GM23248 (cell line): Measurements from ENCODE around the gene GAB2. TPM values are rescaled to one million over a fixed set of nuclear protein-coding genes. Genes with fewer than 3 reads are reported as not detected.
A peak's percentile ranks its signal among the peaks of the same experiment; 100 is the strongest.

Experiments
- DNase-seq: peaks from one replicate; pipeline ENCODE4 v3.0.0-alpha.2; 2015
- H2AFZ ChIP-seq: fragments of 200-600 bp; sonication (generic); 2 replicates; pipeline ENCODE4 v1.6.1; 2016; ENCODE audit warnings: antibody characterized with exemption
- H3F3A ChIP-seq: fragments of 200-600 bp; sonication (generic); 2 replicates; pipeline ENCODE4 v1.6.1; 2016; ENCODE audit warnings: mild to moderate bottlenecking, antibody characterized with exemption, mixed run types; ENCODE audit not compliant: insufficient read depth
- H3K27ac ChIP-seq: fragments of 200-600 bp; sonication (generic); 2 replicates; pipeline ENCODE4 v1.5.1; 2016; ENCODE audit warnings: mild to moderate bottlenecking
- H3K27me3 ChIP-seq: fragments of 200-600 bp; sonication (generic); replicated peaks from 2 replicates; pipeline ENCODE4 v1.6.1; 2016; ENCODE audit warnings: mild to moderate bottlenecking; ENCODE audit not compliant: insufficient read depth
- H3K36me3 ChIP-seq: fragments of 200-600 bp; sonication (generic); 2 replicates; pipeline ENCODE4 v1.6.1; 2016; ENCODE audit warnings: low read depth, mild to moderate bottlenecking
- H3K4me1 ChIP-seq: fragments of 200-600 bp; sonication (generic); 2 replicates; pipeline ENCODE4 v1.6.1; 2016; ENCODE audit warnings: mild to moderate bottlenecking; ENCODE audit not compliant: insufficient read depth
- H3K4me2 ChIP-seq: fragments of 200-600 bp; sonication (generic); one replicate; pipeline ENCODE4 v1.6.1; 2016; ENCODE audit warnings: mild to moderate bottlenecking; ENCODE audit not compliant: unreplicated experiment
- H3K4me3 ChIP-seq: fragments of 200-600 bp; sonication (generic); 2 replicates; pipeline ENCODE4 v1.5.1; 2016; ENCODE audit warnings: mild to moderate bottlenecking
- H3K79me2 ChIP-seq: fragments of 200-600 bp; sonication (generic); 2 replicates; pipeline ENCODE4 v1.6.1; 2016; ENCODE audit warnings: mild to moderate bottlenecking; ENCODE audit not compliant: insufficient read depth
- H3K9ac ChIP-seq: fragments of 200-600 bp; sonication (generic); 2 replicates; pipeline ENCODE4 v1.6.1; 2016; ENCODE audit warnings: mild to moderate bottlenecking
- H3K9me2 ChIP-seq: fragments of 200-600 bp; sonication (generic); 2 replicates; pipeline ENCODE4 v1.6.1; 2016; ENCODE audit warnings: mixed run types, mild to moderate bottlenecking, moderate library complexity; ENCODE audit not compliant: insufficient read depth
- H3K9me3 ChIP-seq: fragments of 200-600 bp; sonication (generic); one replicate; pipeline ENCODE4 v1.6.1; 2017; ENCODE audit warnings: low read depth
- H4K20me1 ChIP-seq: fragments of 200-600 bp; sonication (generic); 2 replicates; pipeline ENCODE4 v1.6.0; 2016; ENCODE audit not compliant: insufficient read depth
- EZH2 ChIP-seq: fragments of 200-600 bp; sonication (generic); IDR thresholded peaks from 2 replicates; pipeline ENCODE4 v1.6.1; 2018; ENCODE audit warnings: antibody characterized with exemption, mild to moderate bottlenecking; ENCODE audit not compliant: insufficient read depth, poor library complexity, severe bottlenecking
- EZH2phosphoT487 ChIP-seq: fragments of 200-600 bp; sonication (generic); IDR thresholded peaks from 2 replicates; pipeline ENCODE4 v1.6.1; 2018; ENCODE audit warnings: antibody characterized with exemption, moderate library complexity, mild to moderate bottlenecking, low read depth; ENCODE audit not compliant: insufficient read depth
- WGBS, 2 experiments: methylation state at CpG; one replicate each; pipeline ENCODE4 v1.1.6; 2015 to 2017; ENCODE audit warnings: low lambda C conversion rate in 2 of 2, low coverage in 1 of 2; ENCODE audit errors: missing lambda C conversion rate in 2 of 2; 5-methylcytosine and 5-hydroxymethylcytosine counted together
- in situ Hi-C: fragments of 300-500 bp; cut with MboI; formaldehyde crosslinking; loops from 2 replicates; pipeline ENCODE4 v1.15.0; 2020
- polyA plus RNA-seq: library from polyadenylated mRNA; unstranded; fragments of >200 nt; fragmentation: Nextera tagmentation; extraction: Ambion mirVana; gene quantifications from 2 replicates; pipeline ENCODE4 v1.2.1, GENCODE V29; 2016
- total RNA-seq: library from RNA; depleted of rRNA; stranded (reverse); fragments of >200 nt; shearing (Covaris generic); gene quantifications from 2 replicates; pipeline ENCODE4 v1.2.3, GENCODE V29; 2014

Gene GAB2
- total and polyA plus RNA-seq, 2 experiments from 2014 or later = 1.8 to 12.2 TPM

- Histone ChIP-seq H4K20me1 (no peaks in the 10 kb centered on the region), H3K4me1 (0 out of 2 replicates have a peak, but pooled peaks cover 5% of the 10 kb centered on the region), H3F3A (no peaks in the 10 kb centered on the region), H3K27ac (no peak overlapping the region), H3K9me3 (no peaks in the 10 kb centered on the region), H3K27me3 (no peaks in the 10 kb centered on the region), H3K9ac (no peak overlapping the region), H3K9me2 (no peaks in the 10 kb centered on the region), H3K4me2 (no peak overlapping the region), H2AFZ (no peak overlapping the region), H3K79me2 (no peaks in the 10 kb centered on the region; the same call in none of the 2 replicates), H3K4me3 (no peak overlapping the region), H3K36me3 (no peaks in the 10 kb centered on the region)
- DNase-seq = no peak
- in situ Hi-C loops = no loop called here
- WGBS, 2 experiments = 65 to 76% methylated on average over 4 of the region's 4 CpGs
- no peak for TF ChIP-seq EZH2
- TF ChIP-seq EZH2phosphoT487 = no peak
Measured at GRCh38 chr11:78336877-78337553, 80.6 kb downstream of the GAB2 start.

GRCh38 chr11:78334109-78334508 lies 83.5 kb downstream of the GAB2 start:
- Histone ChIP-seq H3K27me3 (no peaks in the 10 kb centered on the region), H3K36me3 (no peaks in the 10 kb centered on the region), H3K9me3 (no peaks in the 10 kb centered on the region), H2AFZ (no peak overlapping the region), H3F3A (no peaks in the 10 kb centered on the region), H3K4me1 (0 out of 2 replicates have a peak, but pooled peaks cover 5% of the 10 kb centered on the region), H3K9ac (no peak overlapping the region), H3K79me2 (no peaks in the 10 kb centered on the region; the same call in 1 of the 2 replicates), H4K20me1 (no peaks in the 10 kb centered on the region), H3K4me3 (no peak overlapping the region), H3K9me2 (no peaks in the 10 kb centered on the region), H3K27ac (no peak overlapping the region), H3K4me2 (no peak overlapping the region)
- DNase-seq = no peak
- in situ Hi-C loops = no loop called here
- TF ChIP-seq EZH2 (no peak), EZH2phosphoT487 (no peak)

GRCh38 chr11:78332872-78333271 lies 84.7 kb downstream of the GAB2 start:
- 92 to 95% methylated on average over 1 of the region's 1 CpG for WGBS, 2 experiments
- no peak overlapping the region for H3K4me3 ChIP-seq
- H3K9me3 ChIP-seq = no peaks in the 10 kb centered on the region
- in situ Hi-C loops = no loop called here
- H3K9ac ChIP-seq = no peak overlapping the region
- no peaks in the 10 kb centered on the region for H4K20me1 ChIP-seq
- no peaks in the 10 kb centered on the region; the same call in 1 of the 2 replicates for H3K79me2 ChIP-seq
- H3K4me2 ChIP-seq = no peak overlapping the region
- H3K4me1 ChIP-seq = 0 out of 2 replicates have a peak, but pooled peaks cover 5% of the 10 kb centered on the region
- H3K9me2 ChIP-seq = no peaks in the 10 kb centered on the region
- no peaks in the 10 kb centered on the region for H3K27me3 ChIP-seq
- no peaks in the 10 kb centered on the region for H3K36me3 ChIP-seq
- no peak overlapping the region for H2AFZ ChIP-seq
- DNase-seq = no peak
- TF ChIP-seq EZH2phosphoT487 = no peak
- TF ChIP-seq EZH2 = no peak
- no peaks in the 10 kb centered on the region for H3F3A ChIP-seq
- no peak overlapping the region for H3K27ac ChIP-seq

- Histone ChIP-seq H3K9me3 (no peaks in the 10 kb centered on the region), H4K20me1 (no peaks in the 10 kb centered on the region), H3K79me2 (no peaks in the 10 kb centered on the region; the same call in 1 of the 2 replicates), H3K27ac (no peak overlapping the region), H3K4me1 (0 out of 2 replicates have a peak, but pooled peaks cover 5% of the 10 kb centered on the region), H3F3A (no peaks in the 10 kb centered on the region), H3K9ac (no peak overlapping the region), H3K4me3 (no peak overlapping the region), H2AFZ (no peak overlapping the region), H3K4me2 (no peak overlapping the region), H3K9me2 (no peaks in the 10 kb centered on the region), H3K36me3 (no peaks in the 10 kb centered on the region), H3K27me3 (no peaks in the 10 kb centered on the region)
- TF ChIP-seq EZH2 (no peak), EZH2phosphoT487 (no peak)
- WGBS, 2 experiments = 93 to 96% methylated on average over 1 of the region's 1 CpG
- in situ Hi-C loops = no loop called here
- DNase-seq = peak; percentile 26
Measured at GRCh38 chr11:78332174-78332866, 85.3 kb downstream of the GAB2 start.
